MM.1S (cell line): ENCODE results near the gene ALPP.

Source experiments
- CTCF ChIP-seq: fragments of 300-600 bp; sonication (generic); IDR thresholded peaks from 2 replicates; pipeline ENCODE4 v1.5.1; 2016; ENCODE audit warnings: antibody characterized with exemption, low read length, mixed read lengths
- EZH2 ChIP-seq: fragments of 300-600 bp; sonication (generic); optimal IDR thresholded peaks from 2 replicates; pipeline ENCODE3; 2017; ENCODE audit warnings: low read depth, mild to moderate bottlenecking, antibody characterized with exemption, low read length, mixed read lengths
- EZH2phosphoT487 ChIP-seq: fragments of 300-600 bp; sonication (generic); IDR thresholded peaks from 2 replicates; pipeline ENCODE4 v1.6.1; 2018; ENCODE audit warnings: antibody characterized with exemption, low read length

DNA sequence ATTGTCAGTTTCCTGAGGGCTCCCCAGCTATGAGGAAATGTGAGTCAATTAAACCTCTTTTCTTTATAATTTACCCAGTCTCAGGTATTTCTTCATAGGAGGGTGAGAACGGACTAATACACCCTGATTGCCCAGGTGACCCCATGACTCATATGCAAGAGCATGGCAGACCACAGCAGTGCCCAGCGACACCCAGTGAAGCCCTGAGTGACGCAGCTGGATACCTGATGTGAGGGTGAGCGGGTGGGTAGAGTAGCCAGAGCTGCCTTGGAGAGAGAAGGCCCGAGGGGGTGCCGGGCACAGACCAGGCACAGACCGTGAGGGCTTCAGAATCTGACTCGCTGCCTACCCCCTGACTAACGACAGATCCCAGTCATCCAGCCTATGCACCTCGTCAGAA lies 43.5 kb downstream of the ALPP start:
- no peak for TF ChIP-seq CTCF
- TF ChIP-seq EZH2, result no peak
- no peak for TF ChIP-seq EZH2phosphoT487
